C4-2B (cell line): ENCODE results near the gene ZNF532.

ENCODE experiments used
- CTCF ChIP-seq: fragments of 450-650 bp; conservative IDR thresholded peaks from 2 replicates; pipeline ENCODE4 v1.5.1; 2017; ENCODE audit warnings: mild to moderate bottlenecking
- ZFX ChIP-seq: fragments of 450-650 bp; IDR thresholded peaks from 2 replicates; pipeline ENCODE4 v1.6.1; 2017

GRCh38 chr18:58996696-58997095 lies 132.0 kb downstream of the ZNF532 start:
- TF ChIP-seq CTCF = no peak
- TF ChIP-seq ZFX = no peak
